Adipose tissue (tissue), 3 donors: ENCODE data around the gene IL34. TPM values are rescaled to one million over a fixed set of nuclear protein-coding genes. Genes with fewer than 3 reads are reported as not detected.

Source experiments
- H3K27ac ChIP-seq: one replicate; pipeline ENCODE4 v1.5.1; 2013; ENCODE audit warnings: low read depth, low read length
- WGBS, 3 donors: extraction: QIAGEN DNeasy Blood & Tissue Kit; methylation state at CpG; one replicate each; pipeline ENCODE4 v1.1.7; 2013; 5-methylcytosine and 5-hydroxymethylcytosine counted together
- polyA plus RNA-seq, 3 donors: library from polyadenylated mRNA; stranded (reverse); fragments of 200-250 nt; gene quantifications; one replicate each; pipeline ENCODE4 v1.2.3, GENCODE V29; 2013
- donor health status: healthy with polysubstance abuse.
- donor health status: Bipolar disorder and iron deficiency.
- donor health status: healthy.

The IL34 gene
- polyA plus RNA-seq, 3 donors: 0.76 to 3.0 (median 1.4) TPM

GRCh38 chr16:70683146-70683944, 37.0 kb downstream of the IL34 start:
- 91 to 94% (median 94%) methylated on average over 12 to 13 of the region's 13 CpGs for WGBS, 3 donors
- H3K27ac ChIP-seq: no peak overlapping the region

GRCh38 chr16:70684146-70685060, 38.0 kb downstream of the IL34 start:
- no peak overlapping the region for H3K27ac ChIP-seq
- 55 to 78% (median 67%) methylated on average over 12 to 14 of the region's 14 CpGs for WGBS, 3 donors

- 2 to 3% (median 3%) methylated on average over 65 to 90 of the region's 90 CpGs for WGBS, 3 donors
- no peak overlapping the region for H3K27ac ChIP-seq
Observed at GRCh38 chr16:70685061-70685937, 38.9 kb downstream of the IL34 start.

GRCh38 chr16:70685938-70686375, 39.6 kb downstream of the IL34 start, which contains the start of gene MTSS2:
MTSS2 (minus strand) TSS chr16:70686053; CDS start chr16:70685791, 262 bp downstream.
- H3K27ac ChIP-seq: no peak within 1 kb of the TSS
- 0% methylated on average over 29 to 72 of the region's 72 CpGs for WGBS, 3 donors

- H3K27ac ChIP-seq: no peak overlapping the region
- 55 to 59% (median 59%) methylated on average over 24 to 29 of the region's 29 CpGs for WGBS, 3 donors
Observed at GRCh38 chr16:70686376-70687101, 40.2 kb downstream of the IL34 start.

- H3K27ac ChIP-seq: no peak overlapping the region
- WGBS, 3 donors: 53 to 72% (median 70%) methylated on average over 5 of the region's 5 CpGs
Observed at GRCh38 chr16:70687102-70687511, 40.7 kb downstream of the IL34 start.

GRCh38 chr16:70687671-70688245, 41.4 kb downstream of the IL34 start:
- peak overlapping the region; percentile 26 for H3K27ac ChIP-seq
- 80 to 85% (median 84%) methylated on average over 17 to 18 of the region's 18 CpGs for WGBS, 3 donors

- WGBS, 3 donors: 37 to 55% (median 51%) methylated on average over 8 of the region's 8 CpGs
- H3K27ac ChIP-seq: peak overlapping the region; percentile 26
Observed at GRCh38 chr16:70688246-70688742, 41.9 kb downstream of the IL34 start.

GRCh38 chr16:70689035-70689969, 42.9 kb downstream of the IL34 start:
- no peak overlapping the region for H3K27ac ChIP-seq
- WGBS, 3 donors: 79 to 90% (median 89%) methylated on average over 22 of the region's 22 CpGs

GRCh38 chr16:70689970-70690891, 43.9 kb downstream of the IL34 start:
- H3K27ac ChIP-seq: no peak overlapping the region
- 85 to 90% (median 88%) methylated on average over 14 to 16 of the region's 16 CpGs for WGBS, 3 donors

GRCh38 chr16:70691223-70692129, 45.1 kb downstream of the IL34 start:
- WGBS, 3 donors: 79 to 92% (median 84%) methylated on average over 25 to 26 of the region's 26 CpGs
- peak overlapping the region; percentile 60 for H3K27ac ChIP-seq

GRCh38 chr16:70692130-70692872, 45.9 kb downstream of the IL34 start:
- peak overlapping the region; percentile 58 for H3K27ac ChIP-seq
- WGBS, 3 donors: 63 to 92% (median 82%) methylated on average over 13 to 14 of the region's 14 CpGs

GRCh38 chr16:70692873-70693671, 46.7 kb downstream of the IL34 start:
- H3K27ac ChIP-seq: peak overlapping the region; percentile 58
- WGBS, 3 donors: 78 to 84% (median 83%) methylated on average over 26 to 29 of the region's 29 CpGs
